ENCODE data around the gene MTMR6.

DNA sequence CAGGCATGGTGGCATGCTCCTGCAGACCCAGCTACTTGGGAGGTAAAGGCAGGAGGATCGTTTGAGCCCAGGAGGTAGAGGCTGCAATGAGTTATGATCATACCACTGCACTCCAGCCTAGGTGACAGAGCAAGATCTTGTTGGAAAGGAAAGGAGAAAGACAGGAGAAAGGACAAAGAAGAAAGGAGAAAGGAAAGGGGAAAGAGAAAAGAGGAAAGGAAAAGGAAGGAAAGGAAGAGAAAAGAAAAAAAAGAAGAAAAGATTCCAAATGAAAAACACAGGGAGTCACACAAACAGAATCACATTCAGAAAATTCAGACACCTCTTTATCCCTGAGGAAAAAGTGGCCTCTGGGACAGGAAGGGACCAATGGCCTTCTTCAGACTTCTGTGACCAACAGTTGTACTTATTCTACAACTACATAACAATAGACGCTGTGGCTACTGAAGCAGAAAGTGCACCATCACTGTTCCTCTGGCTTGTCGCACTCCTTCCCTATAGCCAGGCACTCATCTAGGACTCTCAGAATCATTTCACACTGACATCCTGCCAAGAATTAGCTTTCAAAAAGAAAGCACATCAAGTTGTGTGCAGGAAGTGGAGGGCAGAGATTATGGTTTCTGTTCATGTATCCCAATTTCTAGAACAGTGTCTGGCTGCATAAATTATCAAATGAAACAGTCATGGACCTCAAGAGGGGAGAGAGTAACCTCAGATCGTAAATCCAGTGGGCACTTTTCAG lies 5.9 kb downstream of the MTMR6 start:
- TF ChIP-seq, protein P1, sequence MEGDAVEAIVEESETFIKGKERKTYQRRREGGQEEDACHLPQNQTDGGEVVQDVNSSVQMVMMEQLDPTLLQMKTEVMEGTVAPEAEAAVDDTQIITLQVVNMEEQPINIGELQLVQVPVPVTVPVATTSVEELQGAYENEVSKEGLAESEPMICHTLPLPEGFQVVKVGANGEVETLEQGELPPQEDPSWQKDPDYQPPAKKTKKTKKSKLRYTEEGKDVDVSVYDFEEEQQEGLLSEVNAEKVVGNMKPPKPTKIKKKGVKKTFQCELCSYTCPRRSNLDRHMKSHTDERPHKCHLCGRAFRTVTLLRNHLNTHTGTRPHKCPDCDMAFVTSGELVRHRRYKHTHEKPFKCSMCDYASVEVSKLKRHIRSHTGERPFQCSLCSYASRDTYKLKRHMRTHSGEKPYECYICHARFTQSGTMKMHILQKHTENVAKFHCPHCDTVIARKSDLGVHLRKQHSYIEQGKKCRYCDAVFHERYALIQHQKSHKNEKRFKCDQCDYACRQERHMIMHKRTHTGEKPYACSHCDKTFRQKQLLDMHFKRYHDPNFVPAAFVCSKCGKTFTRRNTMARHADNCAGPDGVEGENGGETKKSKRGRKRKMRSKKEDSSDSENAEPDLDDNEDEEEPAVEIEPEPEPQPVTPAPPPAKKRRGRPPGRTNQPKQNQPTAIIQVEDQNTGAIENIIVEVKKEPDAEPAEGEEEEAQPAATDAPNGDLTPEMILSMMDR (IDR thresholded peaks at IDR 0.05; ENCODE audit: low read depth, low read length), result no peak
- TF ChIP-seq POLR2A (IDR thresholded peaks at IDR 0.05; ENCODE audit: extremely low read depth, insufficient read length) (no peak), MYC (IDR thresholded peaks at IDR 0.05; ENCODE audit: low read depth, low read length) (no peak)
- TF ChIP-seq, protein P2, sequence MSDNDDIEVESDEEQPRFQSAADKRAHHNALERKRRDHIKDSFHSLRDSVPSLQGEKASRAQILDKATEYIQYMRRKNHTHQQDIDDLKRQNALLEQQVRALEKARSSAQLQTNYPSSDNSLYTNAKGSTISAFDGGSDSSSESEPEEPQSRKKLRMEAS (IDR thresholded peaks at IDR 0.05; ENCODE audit: low read depth, low read length), result no peak
